NOMO-1 (cell line): ENCODE data around the gene TMCC3.

Experiments used
- DNase-seq, 2 experiments: peaks; one replicate each; lab custom pipeline; 2025; ENCODE audit not compliant: unreplicated experiment in 2 of 2; lab: John Stamatoyannopoulos, UW

The TMCC3 gene

GRCh38 chr12:94538318-94538717 lies 112.0 kb downstream of the TMCC3 start:
- no peak for DNase-seq

- DNase-seq, result no peak
Observed at GRCh38 chr12:94536040-94536965, 114.1 kb downstream of the TMCC3 start.

GRCh38 chr12:94535510-94535921 lies 114.8 kb downstream of the TMCC3 start:
- DNase-seq, result no peak

GRCh38 chr12:94534774-94535509 lies 115.4 kb downstream of the TMCC3 start:
- DNase-seq, result no peak

- no peak for DNase-seq
Observed at GRCh38 chr12:94534278-94534677, 116.1 kb downstream of the TMCC3 start.

DNA sequence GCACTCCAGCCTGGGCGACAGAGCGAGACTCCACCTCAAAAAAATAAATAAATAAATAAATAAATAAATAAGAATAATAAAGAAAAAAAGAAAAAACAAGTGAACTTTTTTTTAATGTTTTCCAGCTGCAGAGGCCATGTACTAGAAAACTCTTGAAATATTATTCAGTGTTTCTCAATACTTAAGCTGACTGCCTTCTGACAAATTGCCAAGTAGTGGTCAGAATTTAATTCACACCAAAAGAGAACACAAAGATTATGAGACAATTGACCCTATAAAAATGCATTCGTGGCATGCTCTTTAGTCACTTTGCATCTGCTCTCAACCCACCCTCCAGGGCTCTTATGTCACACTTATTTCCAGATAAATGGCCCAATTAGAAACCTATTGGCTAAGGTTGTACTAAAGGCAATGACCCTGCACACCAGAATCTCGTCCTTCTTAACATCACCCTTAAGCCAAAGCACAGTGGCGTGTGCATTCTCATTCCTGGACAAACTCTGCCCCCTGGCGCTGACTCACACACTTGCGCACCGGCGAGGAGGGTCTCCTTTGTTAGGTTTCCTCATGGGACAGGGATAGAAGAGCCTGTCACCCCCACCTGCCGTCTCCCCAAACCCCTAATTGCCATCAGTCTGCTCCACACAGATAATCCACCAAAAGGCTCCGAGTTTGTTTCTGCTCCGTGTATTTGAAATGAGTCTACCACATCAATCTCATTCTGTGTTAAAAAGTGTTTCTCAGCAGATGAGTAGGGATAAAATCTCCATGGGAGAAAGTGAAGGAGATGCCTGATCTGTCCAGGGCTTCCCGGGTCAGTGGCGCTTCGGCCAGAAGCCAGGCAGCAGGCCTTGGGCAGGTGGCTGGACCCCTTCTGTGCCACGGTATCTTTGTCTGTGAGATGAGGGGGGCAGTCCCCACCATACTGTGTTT lies 117.6 kb downstream of the TMCC3 start:
- DNase-seq, result peak; percentile 55 to 59

DNA sequence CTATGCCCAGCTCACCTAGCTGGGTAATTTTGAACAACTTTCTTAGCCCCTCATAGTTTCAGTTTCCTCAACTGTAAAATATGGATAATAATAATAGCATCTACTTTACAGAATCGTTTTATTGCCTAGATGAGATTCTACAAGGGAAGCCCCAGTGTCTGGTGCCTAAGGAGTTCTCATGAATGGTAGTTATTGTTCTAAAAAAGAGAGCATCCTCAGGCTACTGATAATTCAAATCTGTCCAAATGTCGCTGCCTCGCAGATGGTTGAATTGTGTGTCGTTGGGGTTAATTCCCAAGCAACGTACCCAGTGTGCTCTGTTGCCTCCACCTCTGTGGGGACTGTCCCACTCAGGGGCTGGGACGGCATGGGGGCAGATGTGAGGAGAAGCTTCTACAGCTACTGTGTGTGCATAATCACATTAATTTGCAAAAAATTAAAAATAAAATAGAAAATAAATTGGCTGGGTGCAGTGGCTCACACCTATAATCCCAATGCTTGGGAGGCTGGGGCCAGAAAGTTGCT lies 119.1 kb downstream of the TMCC3 start:
- no peak for DNase-seq

GRCh38 chr12:94525951-94526350 lies 124.4 kb downstream of the TMCC3 start:
- DNase-seq, result peak in 1 of 2 experiments; percentile 36
